Measurements from ENCODE around the gene NELL1. TPM values are rescaled to one million over a fixed set of nuclear protein-coding genes. Genes with fewer than 3 reads are reported as not detected.

NELL1 gene
- total RNA-seq, 1 experiment from 2014 or later: not detected

DNA sequence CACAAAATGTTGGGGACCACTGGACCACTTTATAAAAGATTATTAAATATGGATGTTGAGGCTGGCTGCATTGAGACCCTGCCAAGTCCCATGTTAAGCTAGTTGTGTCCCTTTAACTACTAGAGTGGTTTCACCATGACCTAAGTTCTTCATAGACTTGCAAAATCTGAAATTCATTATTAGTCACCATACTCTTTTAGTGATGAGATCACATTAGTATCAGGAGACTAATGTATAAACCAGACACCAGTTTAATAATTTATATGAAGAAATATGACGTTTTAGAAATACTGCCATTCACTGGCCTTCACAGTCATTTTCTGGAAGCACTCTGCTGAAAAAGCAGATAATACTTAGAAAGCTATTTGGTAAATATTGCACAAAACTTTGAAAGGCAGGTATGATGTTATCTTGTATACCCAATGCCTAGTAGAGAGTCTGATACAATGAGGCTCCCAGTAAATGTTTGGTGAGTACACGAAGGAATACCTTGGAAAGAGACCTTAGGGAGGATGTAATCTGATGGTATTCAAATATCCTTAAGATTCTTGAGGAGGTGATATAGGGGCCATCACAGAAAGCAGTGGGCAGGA lies 795.3 kb downstream of the NELL1 start:
- no peak for DNase-seq
- no peak overlapping the region for H3K4me3 ChIP-seq
- H3K27me3 ChIP-seq: no peaks in the 10 kb centered on the region
- H3K36me3 ChIP-seq: no peaks in the 10 kb centered on the region
- no peaks in the 10 kb centered on the region for H3K9me3 ChIP-seq

DNA sequence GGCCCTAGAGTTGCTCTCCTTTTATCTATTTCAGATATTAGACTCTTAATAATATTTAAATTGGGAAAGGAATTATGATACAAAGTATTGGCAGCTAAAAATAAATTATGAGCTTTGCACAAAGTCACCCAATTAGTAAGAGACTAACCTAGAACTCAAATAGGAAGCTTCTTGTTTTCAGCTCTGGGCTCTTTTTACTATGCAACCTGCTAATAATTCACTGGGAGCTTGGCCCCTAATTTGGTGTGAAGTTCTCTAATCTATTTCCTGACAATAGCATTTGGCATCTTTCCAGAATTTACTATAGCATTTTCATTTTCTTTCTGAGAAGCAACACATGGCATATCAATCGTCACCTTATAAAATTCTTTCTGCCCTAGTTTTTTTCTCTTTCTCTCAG lies 795.8 kb downstream of the NELL1 start:
- Histone ChIP-seq H3K27me3 (no peaks in the 10 kb centered on the region), H3K4me3 (no peak overlapping the region), H3K9me3 (no peaks in the 10 kb centered on the region), H3K36me3 (no peaks in the 10 kb centered on the region)
- DNase-seq: no peak

DNA sequence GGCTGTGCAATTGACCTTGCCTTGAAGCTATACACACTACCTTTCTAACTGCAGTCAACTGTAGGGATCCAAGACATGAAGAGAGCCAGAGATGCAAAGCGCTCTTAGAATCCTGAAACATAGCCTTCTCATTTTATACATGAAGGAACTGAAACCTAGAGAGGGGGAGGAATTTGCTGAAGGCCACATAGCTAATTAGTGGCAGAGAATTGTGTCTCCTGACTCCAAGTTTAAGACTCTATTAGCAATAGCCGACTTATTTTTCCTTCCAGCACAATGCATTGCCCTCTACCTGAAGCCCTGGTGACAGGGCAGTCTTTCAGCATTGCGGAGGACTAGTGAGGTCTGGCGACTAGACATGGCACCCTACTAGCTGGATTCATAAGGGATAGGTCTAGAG lies 796.5 kb downstream of the NELL1 start:
- H3K4me3 ChIP-seq: no peak overlapping the region
- no peak for DNase-seq
- H3K9me3 ChIP-seq: no peaks in the 10 kb centered on the region
- H3K27me3 ChIP-seq: no peaks in the 10 kb centered on the region
- no peaks in the 10 kb centered on the region for H3K36me3 ChIP-seq

DNA sequence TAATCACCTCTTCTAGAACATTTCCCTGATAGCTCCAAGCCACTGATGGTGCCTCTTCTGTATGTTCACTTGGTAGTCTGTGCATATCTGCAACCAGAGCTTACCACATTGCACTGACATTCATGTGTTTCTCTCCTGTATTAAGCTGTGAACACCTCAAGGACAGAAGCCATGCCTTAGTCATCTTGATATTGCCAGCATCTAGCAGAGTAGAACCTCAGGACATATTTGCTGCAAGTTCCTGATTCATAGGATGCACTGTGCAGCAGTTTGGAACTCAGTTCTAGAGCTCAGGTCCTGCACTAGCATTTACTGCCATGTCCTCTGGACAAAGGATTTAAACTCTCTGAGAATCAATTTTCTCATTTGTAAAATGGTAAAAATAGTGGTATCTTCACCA lies 801.1 kb downstream of the NELL1 start:
- no peaks in the 10 kb centered on the region for H3K36me3 ChIP-seq
- DNase-seq: no peak
- H3K9me3 ChIP-seq: no peaks in the 10 kb centered on the region

DNA sequence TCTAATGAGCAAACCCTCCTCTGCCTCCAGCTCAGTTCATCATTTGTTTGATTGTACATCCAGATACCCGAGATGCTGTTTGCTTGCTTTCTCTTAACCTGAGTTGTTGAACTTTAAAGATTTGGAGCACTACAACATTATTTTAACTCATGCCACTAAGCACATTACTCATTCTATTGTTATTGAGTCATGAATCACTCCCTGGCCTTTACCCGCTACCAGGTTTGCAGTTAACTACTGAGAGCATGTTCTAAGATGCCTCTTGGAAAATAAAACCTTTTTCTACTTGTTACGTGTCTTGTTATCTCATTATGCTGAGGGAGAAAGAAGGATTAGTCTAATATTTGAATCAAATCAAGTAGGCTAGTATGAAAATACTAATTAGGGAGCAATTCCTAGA lies 802.9 kb downstream of the NELL1 start:
- no peaks in the 10 kb centered on the region for H3K9me3 ChIP-seq
- no peak for DNase-seq

More for the DNA sequence above, 801.1 kb downstream of the NELL1 start:
- no peak overlapping the region for H3K4me3 ChIP-seq
- H3K27me3 ChIP-seq: no peaks in the 10 kb centered on the region

DNA sequence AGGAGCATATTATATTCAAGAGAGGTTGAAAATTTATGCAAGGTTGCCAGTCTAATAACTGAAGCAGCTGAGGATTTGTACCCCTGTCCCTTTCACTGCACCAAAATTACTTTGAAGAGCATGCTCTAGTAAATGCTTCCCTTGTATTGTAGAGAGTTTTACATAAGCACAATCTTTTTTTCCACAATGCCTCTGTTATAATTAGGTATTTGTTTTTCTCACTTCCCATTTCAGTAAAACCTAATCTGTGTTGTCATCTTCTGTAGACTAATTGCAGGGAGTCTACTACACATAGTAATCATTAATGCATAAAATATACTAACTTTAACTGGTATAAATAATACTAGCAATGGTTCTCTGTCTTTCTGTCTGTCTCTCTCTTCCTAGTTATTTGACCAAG lies 805.1 kb downstream of the NELL1 start:
- no peaks in the 10 kb centered on the region for H3K27me3 ChIP-seq
- no peaks in the 10 kb centered on the region for H3K9me3 ChIP-seq
- no peaks in the 10 kb centered on the region for H3K36me3 ChIP-seq
- H3K4me3 ChIP-seq: no peak overlapping the region
- no peak for DNase-seq

More for the DNA sequence above, 802.9 kb downstream of the NELL1 start:
- H3K27me3 ChIP-seq: no peaks in the 10 kb centered on the region
- H3K4me3 ChIP-seq: no peak overlapping the region
- no peaks in the 10 kb centered on the region for H3K36me3 ChIP-seq

DNA sequence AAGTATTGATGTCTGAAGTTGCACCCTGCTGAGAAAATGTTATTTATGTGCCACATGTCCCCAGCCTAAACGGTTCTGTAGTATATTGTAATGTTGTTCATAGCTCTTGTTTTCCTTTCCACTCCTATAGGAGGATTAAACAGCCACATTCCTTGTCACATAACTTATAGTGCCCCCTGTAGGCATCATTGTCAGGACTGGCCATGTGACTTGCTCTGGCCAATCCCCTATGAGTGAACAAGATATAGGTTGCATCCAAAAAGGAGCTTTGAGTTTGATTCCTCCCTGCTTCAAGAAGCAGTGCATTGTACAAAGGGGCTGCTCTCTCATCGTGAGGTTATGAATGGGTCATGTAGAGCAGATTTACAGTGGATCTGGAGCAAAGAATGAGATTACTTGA lies 805.9 kb downstream of the NELL1 start:
- no peak for DNase-seq
- H3K9me3 ChIP-seq: no peaks in the 10 kb centered on the region
- no peaks in the 10 kb centered on the region for H3K27me3 ChIP-seq
- no peak overlapping the region for H3K4me3 ChIP-seq
- no peaks in the 10 kb centered on the region for H3K36me3 ChIP-seq

DNA sequence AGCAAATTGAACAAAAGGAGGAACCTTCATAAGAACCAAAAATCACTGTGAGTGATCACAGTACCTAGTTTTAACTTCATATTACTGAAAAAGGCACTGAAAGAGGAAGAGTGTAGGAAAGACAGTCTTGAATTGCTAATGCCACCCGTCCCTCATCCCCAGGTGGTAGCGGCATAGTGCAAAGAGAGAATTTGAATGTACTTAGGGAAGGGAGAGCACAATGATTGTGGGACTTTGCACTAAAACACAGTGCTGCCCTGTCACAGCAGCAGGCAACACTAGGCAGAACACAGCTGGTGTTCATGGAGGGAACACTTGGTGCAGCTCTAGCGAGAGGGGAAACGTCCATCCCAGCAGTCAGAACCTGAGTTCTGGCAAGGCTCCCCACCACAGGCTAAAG lies 807.2 kb downstream of the NELL1 start:
- DNase-seq: no peak
- no peak overlapping the region for H3K4me3 ChIP-seq
- no peaks in the 10 kb centered on the region for H3K36me3 ChIP-seq
- no peaks in the 10 kb centered on the region for H3K9me3 ChIP-seq
- H3K27me3 ChIP-seq: no peaks in the 10 kb centered on the region

DNA sequence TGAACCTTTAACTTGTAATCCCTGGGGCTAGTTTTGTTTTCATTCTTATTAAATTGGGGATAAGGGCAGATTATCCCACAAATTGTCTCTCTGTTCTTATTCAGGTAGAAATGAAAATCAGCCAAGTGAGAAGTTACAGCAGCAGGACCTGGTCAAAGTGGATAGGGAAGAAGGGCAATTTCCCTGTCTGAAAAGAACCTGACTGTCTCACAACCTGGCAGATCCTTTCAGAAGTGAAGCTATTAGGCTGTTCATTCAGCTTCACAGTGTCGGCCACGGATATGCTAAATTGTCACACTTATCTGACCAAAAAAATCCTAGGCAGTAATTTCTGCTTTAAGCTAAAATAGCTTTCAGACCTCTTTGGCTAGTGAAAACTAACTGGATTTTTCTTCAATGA lies 810.9 kb downstream of the NELL1 start:
- Histone ChIP-seq H3K4me3 (no peak overlapping the region), H3K9me3 (no peaks in the 10 kb centered on the region), H3K27me3 (no peaks in the 10 kb centered on the region), H3K36me3 (no peaks in the 10 kb centered on the region)
- DNase-seq: no peak

DNA sequence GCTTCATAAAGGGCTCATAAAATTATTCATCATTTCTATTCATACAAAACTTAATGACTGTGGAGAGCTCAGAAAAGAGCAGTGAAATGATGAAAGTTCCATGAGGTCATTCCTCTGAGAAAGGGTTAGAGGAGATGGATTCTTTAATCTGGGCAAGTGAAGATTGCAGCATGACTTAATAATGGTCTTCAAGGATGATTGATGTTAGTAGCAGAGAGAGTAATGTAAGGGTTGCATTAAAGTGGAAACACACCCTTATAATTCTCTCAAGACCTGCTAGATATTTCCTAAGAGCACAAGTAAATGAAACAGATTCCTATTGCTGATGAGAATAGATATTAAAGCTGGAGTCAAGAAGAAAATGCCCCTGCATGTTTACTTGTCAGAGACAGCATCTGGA lies 811.9 kb downstream of the NELL1 start:
- no peak for DNase-seq
- Histone ChIP-seq H3K27me3 (no peaks in the 10 kb centered on the region), H3K4me3 (no peak overlapping the region), H3K9me3 (no peaks in the 10 kb centered on the region), H3K36me3 (no peaks in the 10 kb centered on the region)

DNA sequence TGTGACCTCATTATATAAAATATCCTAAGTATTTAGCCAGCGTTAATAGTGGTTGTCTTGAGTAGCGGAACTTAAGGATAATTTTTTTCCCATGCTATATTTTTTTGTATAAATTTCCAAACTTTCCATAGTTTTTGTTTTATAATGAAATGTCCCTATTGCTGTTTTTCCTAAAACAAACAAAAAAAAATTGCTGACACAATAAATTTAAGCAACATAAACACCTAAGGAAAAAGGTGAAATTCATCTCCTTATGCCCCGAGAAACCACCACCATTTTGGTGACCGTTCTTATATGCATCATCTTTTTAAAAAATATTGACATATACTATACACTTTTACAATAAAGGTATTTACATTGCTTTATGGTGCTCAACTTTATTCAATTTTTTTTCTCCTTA lies 814.7 kb downstream of the NELL1 start:
- no peak overlapping the region for H3K4me3 ChIP-seq
- no peaks in the 10 kb centered on the region for H3K36me3 ChIP-seq
- H3K9me3 ChIP-seq: no peaks in the 10 kb centered on the region

DNA sequence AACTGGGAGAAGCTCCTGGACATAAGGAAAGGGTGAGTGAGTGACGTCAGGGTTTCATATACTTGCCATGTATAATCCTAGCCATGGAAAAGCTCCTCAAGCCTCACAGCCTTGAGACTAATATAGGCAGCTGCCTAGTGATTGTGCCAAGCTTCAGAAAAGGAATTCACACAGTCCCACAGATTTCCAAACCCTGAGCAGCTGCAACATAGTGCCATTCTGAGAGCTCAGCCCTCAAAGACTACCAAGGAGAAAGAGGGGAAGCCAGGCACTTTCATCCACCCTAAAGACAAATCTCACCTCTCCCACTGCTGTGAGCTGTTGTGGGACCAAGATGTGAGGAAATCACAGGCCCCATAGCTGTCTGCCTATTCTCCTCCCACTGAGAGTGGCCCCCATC lies 815.6 kb downstream of the NELL1 start:
- Histone ChIP-seq H3K4me3 (no peak overlapping the region), H3K36me3 (no peaks in the 10 kb centered on the region), H3K27me3 (no peaks in the 10 kb centered on the region), H3K9me3 (no peaks in the 10 kb centered on the region)
- DNase-seq: no peak

More for the DNA sequence above, 814.7 kb downstream of the NELL1 start:
- H3K27me3 ChIP-seq: no peaks in the 10 kb centered on the region
- DNase-seq: no peak

DNA sequence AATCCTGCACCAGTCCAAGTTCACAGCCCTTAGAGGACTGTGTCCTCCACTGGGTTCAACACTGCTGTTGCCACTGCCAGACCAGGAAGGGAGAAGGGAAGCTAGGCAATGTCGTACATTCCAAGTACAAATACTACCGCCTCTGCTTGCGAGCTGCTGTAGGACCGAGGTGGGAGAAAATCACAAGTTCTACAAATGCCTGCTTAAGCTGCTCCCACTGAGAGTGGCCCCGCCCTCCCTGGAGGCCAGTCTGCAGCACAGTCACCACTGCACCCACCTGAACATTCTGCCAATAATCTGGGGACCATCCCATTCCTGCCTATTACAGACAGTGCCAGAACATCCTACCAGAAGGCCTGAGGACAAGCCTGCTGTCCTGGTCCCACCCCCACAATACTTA lies 816.0 kb downstream of the NELL1 start:
- Histone ChIP-seq H3K27me3 (no peaks in the 10 kb centered on the region), H3K9me3 (no peaks in the 10 kb centered on the region), H3K36me3 (no peaks in the 10 kb centered on the region), H3K4me3 (no peak overlapping the region)
- no peak for DNase-seq

DNA sequence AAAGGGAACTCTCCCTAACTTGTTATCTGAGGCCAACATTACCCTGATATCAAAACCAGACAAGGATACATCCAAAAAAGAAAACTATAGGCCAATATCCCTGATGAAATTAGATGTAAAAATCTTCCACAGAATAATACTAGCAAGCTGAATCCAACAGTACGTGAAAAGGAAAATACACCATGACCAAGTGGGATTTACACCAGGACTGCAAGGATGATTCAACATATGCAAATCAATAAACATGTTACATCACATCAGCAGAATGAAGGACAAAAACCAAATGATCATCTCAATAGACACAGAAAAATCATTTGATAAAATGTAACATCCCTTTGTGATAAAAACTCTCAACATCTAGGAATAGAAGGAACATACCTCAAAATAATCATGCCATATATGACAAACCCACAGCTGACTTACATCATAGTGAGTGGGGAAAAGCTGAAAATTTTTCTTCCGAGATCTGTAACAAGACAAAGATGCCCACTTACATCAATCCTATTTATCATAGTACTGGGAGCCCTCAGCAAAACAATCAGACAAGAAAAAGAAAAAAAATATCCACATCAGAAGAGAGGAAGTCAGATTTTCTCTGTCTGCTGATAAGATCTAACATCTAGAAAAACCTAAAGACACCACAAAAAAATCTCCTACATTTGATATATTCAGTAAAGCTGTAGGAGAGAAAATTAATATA lies 820.2 kb downstream of the NELL1 start:
- no peak overlapping the region for H3K4me3 ChIP-seq
- H3K36me3 ChIP-seq: no peaks in the 10 kb centered on the region
- H3K9me3 ChIP-seq: no peaks in the 10 kb centered on the region
- H3K27me3 ChIP-seq: no peaks in the 10 kb centered on the region
- DNase-seq: no peak

DNA sequence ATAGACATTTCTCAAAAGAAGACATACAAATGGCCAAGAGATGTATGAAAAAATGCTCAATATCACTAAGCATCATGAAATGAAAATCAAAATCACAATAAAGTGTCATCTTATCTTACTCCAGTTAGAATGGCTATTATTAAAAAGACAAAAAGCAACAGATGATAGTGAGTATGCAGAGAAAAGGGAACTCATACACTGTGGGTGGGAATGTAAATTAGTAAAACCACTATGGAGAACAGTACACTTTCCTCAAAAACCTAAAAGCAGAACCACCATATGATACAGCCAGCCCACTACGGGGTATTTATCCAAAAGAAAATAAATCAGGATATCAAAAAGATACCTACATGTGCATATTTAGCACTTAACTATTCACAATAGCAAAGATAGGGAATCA lies 823.5 kb downstream of the NELL1 start:
- no peak overlapping the region for H3K4me3 ChIP-seq
- H3K36me3 ChIP-seq: no peaks in the 10 kb centered on the region
- DNase-seq: no peak
- H3K27me3 ChIP-seq: no peaks in the 10 kb centered on the region
- no peaks in the 10 kb centered on the region for H3K9me3 ChIP-seq

DNA sequence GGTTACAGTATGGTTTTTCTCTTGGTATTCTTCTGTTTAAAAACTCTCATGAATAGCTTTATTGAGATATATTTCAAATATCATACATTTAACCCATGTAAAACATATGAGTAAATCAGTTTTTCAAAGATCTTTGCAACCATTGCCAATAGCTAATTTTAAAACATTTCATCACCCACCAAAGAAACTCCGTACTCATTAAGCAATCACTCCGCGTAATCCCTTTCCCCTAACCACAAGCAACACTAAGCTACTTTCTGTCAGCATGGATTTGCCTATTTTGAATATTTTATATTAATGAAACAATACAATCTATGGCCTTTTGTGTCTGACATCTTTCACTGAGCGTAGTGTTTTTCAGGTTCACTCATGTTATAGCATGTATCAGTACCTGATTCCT lies 825.6 kb downstream of the NELL1 start:
- DNase-seq: no peak
- Histone ChIP-seq H3K4me3 (no peak overlapping the region), H3K27me3 (no peaks in the 10 kb centered on the region), H3K9me3 (no peaks in the 10 kb centered on the region), H3K36me3 (no peaks in the 10 kb centered on the region)

DNA sequence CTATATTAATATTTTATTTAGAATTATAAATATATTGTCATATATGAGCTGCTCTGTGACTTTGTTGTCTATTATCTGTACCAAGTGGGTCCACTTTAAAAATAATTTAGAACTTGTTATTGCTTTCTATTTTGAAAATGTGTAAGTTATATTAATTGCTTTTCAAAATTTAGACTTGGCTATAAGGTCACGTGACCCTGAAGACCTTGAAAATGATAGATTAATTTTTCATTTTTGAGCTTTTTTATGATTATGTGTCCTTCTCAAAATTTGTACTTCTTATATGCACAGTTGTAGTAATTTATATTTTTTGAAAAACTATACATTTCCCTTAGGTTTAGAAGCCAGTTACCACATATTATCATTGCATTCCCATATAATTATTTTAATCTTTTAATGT lies 826.5 kb downstream of the NELL1 start:
- no peaks in the 10 kb centered on the region for H3K9me3 ChIP-seq
- no peak for DNase-seq
- no peaks in the 10 kb centered on the region for H3K27me3 ChIP-seq
- H3K36me3 ChIP-seq: no peaks in the 10 kb centered on the region
- H3K4me3 ChIP-seq: no peak overlapping the region

DNA sequence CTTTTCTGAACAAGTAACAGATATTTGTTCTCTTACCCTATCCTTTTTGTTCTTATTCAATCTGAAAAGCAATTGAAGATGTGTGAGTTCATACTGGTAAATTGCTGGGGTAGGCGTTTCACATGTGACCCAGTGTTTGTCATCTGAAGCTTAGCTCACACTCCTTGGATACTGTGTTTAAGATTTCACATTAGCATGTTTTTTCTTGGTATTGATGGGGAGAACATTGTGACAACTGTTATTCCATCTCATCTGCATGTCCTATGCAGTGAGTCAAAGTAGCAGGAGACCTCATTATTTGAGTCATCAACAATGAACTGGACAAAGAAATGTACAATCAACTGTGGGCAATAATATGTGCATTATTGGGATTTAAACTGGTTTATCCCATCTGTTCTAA lies 831.9 kb downstream of the NELL1 start:
- Histone ChIP-seq H3K27me3 (no peaks in the 10 kb centered on the region), H3K9me3 (no peaks in the 10 kb centered on the region), H3K4me3 (no peak overlapping the region), H3K36me3 (no peaks in the 10 kb centered on the region)
- DNase-seq: no peak
